HG03025 (cell line): ENCODE data around the gene PPP2R2D.

Source experiments
- ATAC-seq: cut with Tn5 transposase; IDR thresholded peaks from one replicate; pipeline ENCODE4 v1.9.1; 2021; ENCODE audit warnings: mild to moderate bottlenecking, moderate library complexity; ENCODE audit not compliant: unreplicated experiment, low FRiP score

PPP2R2D gene

GRCh38 chr10:131900350-131901152 lies at the start of gene PPP2R2D:
Gene PPP2R2D (plus strand): TSS chr10:131901008. CDS start chr10:131901149, 141 bp downstream.
- peak; percentile 89 for ATAC-seq

- no peak for ATAC-seq
Observed at GRCh38 chr10:131851346-131851745, 49.5 kb upstream of the PPP2R2D start.

- no peak for ATAC-seq
Observed at GRCh38 chr10:131852176-131852822, 48.5 kb upstream of the PPP2R2D start.

GRCh38 chr10:131852823-131853609 lies 47.8 kb upstream of the PPP2R2D start:
- no peak for ATAC-seq

- ATAC-seq = no peak
Observed at GRCh38 chr10:131853610-131853964, 47.2 kb upstream of the PPP2R2D start.

GRCh38 chr10:131854579-131855335 lies 46.1 kb upstream of the PPP2R2D start:
- no peak for ATAC-seq

GRCh38 chr10:131855461-131856401 lies 45.1 kb upstream of the PPP2R2D start:
- no peak for ATAC-seq

- no peak for ATAC-seq
Observed at GRCh38 chr10:131856441-131857094, 44.2 kb upstream of the PPP2R2D start.

GRCh38 chr10:131857156-131858117 lies 43.4 kb upstream of the PPP2R2D start:
- no peak for ATAC-seq

GRCh38 chr10:131858118-131858515 lies 42.7 kb upstream of the PPP2R2D start:
- ATAC-seq = no peak

GRCh38 chr10:131858583-131859340 lies 42.0 kb upstream of the PPP2R2D start:
- ATAC-seq = no peak

GRCh38 chr10:131859341-131860020 lies 41.3 kb upstream of the PPP2R2D start:
- no peak for ATAC-seq

GRCh38 chr10:131860311-131860710 lies 40.5 kb upstream of the PPP2R2D start:
- ATAC-seq = no peak

- ATAC-seq = no peak
Observed at GRCh38 chr10:131860806-131861440, 39.9 kb upstream of the PPP2R2D start.

- ATAC-seq = no peak
Observed at GRCh38 chr10:131862548-131862947, 38.3 kb upstream of the PPP2R2D start.
